Activated CD8-positive, alpha-beta T cell treated with anti-CD3 and anti-CD28 coated beads for 36 hours (primary cell): ENCODE data around the gene CIB4. TPM values are rescaled to one million over a fixed set of nuclear protein-coding genes. Genes with fewer than 3 reads are reported as not detected.

Source experiments
- ATAC-seq: fragments of 200-7000 bp; cut with Tn5 transposase; one replicate; pipeline ENCODE4 v1.10.0; 2021; ENCODE audit warnings: mild to moderate bottlenecking, moderate library complexity
- CTCF ChIA-PET: fragments of 350-600 bp; sonication (Branson Sonifier 250); formaldehyde crosslinking; loops from one replicate; lab custom pipeline; 2021; ENCODE audit warnings: antibody characterized with exemption; lab: Charles Lee
- POLR2A ChIA-PET: fragments of 350-600 bp; sonication (Branson Sonifier 250); formaldehyde crosslinking; loops from one replicate; lab custom pipeline; 2021; ENCODE audit warnings: antibody characterized with exemption; lab: Charles Lee
- DNase-seq: peaks from one replicate; pipeline ENCODE4 v3.0.0-alpha.2; 2020
- H3K27ac Mint-ChIP-seq: one replicate; pipeline ENCODE4 v1.8.0; 2021; ENCODE audit warnings: mild to moderate bottlenecking, mixed read lengths
- H3K27me3 Mint-ChIP-seq: one replicate; pipeline ENCODE4 v1.8.0; 2021; ENCODE audit warnings: mixed read lengths
- H3K36me3 Mint-ChIP-seq: one replicate; pipeline ENCODE4 v1.8.0; 2021; ENCODE audit warnings: low read depth, mixed read lengths
- H3K4me1 Mint-ChIP-seq: one replicate; pipeline ENCODE4 v1.8.0; 2021; ENCODE audit warnings: low read depth, mixed read lengths
- H3K4me3 Mint-ChIP-seq: one replicate; pipeline ENCODE4 v1.8.0; 2021; ENCODE audit warnings: mild to moderate bottlenecking, moderate library complexity, mixed read lengths
- H3K9me3 Mint-ChIP-seq: one replicate; pipeline ENCODE4 v1.8.0; 2021; ENCODE audit warnings: mixed read lengths
- intact Hi-C: fragments of 100-400 bp; cut with micrococcal nuclease; formaldehyde crosslinking; loops from one replicate; pipeline ENCODE4 v1.10.0; 2022
- total RNA-seq, 2 experiments: library from RNA; stranded (reverse); gene quantifications; one replicate each; pipeline ENCODE4 v1.2.3, GENCODE V29; 2021
- TF ChIP-seq, protein P1 (sequence below): fragments of 200-600 bp; IDR thresholded peaks from one replicate; pipeline ENCODE4 v1.8.0; 2022; ENCODE audit warnings: antibody characterized with exemption, mild to moderate bottlenecking

The CIB4 gene
- total RNA-seq, 2 experiments from 2014 or later = not detected

DNA sequence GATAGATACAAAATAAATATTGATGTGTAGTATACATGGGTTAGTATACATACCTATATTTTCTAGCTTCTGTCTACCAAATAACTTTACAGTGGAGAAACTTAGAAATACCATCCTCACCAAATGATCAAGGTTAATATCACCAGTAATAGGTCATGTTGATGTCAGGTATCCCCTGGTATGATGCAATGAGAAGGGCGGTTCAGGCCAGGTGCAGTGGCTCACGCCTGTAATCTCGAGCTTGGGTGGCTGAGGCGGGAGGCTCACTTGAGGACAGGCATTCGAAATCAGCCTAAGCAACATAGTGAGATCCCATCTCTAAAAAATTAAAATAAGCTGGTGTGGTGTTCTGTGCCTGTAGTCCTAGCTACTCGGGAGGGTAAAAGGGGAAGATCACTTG, 38.6 kb downstream of the CIB4 start:
- Mint-ChIP-seq H3K4me3 (no peak overlapping the region), H3K27me3 (peaks cover 5% of the 10 kb centered on the region), H3K27ac (no peak overlapping the region), H3K9me3 (no peaks in the 10 kb centered on the region), H3K36me3 (no peaks in the 10 kb centered on the region), H3K4me1 (peaks cover 4% of the 10 kb centered on the region)
- DNase-seq = no peak
- ChIA-PET POLR2A (no interaction called here), CTCF (interaction anchor here (6.4 kb wide), 1 partner anchor 141 kb away, joined by 162 read pairs; no protein-coding TSS in a partner anchor)
- ATAC-seq = no peak
- TF ChIP-seq, protein P1, sequence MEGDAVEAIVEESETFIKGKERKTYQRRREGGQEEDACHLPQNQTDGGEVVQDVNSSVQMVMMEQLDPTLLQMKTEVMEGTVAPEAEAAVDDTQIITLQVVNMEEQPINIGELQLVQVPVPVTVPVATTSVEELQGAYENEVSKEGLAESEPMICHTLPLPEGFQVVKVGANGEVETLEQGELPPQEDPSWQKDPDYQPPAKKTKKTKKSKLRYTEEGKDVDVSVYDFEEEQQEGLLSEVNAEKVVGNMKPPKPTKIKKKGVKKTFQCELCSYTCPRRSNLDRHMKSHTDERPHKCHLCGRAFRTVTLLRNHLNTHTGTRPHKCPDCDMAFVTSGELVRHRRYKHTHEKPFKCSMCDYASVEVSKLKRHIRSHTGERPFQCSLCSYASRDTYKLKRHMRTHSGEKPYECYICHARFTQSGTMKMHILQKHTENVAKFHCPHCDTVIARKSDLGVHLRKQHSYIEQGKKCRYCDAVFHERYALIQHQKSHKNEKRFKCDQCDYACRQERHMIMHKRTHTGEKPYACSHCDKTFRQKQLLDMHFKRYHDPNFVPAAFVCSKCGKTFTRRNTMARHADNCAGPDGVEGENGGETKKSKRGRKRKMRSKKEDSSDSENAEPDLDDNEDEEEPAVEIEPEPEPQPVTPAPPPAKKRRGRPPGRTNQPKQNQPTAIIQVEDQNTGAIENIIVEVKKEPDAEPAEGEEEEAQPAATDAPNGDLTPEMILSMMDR = no peak
- intact Hi-C loops = no loop called here

DNA sequence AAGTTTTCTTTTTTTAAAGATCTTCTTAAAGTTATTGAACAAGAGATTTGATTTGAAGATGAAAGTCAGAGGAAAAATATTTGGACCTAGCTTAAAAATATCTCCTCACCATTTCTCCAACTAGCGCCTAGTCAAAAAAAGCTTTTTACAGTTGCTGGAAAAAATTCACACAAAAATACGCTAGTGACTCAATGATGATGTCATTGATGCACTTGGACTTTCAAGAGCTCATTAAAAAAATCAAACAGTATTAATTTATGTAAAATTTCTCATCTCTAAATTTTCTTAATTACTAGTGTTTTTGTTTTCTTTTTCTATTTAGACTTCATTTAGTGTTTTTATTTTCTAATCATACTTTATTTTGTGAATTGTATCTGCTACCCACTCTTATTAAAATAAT, 41.8 kb downstream of the CIB4 start:
- ChIA-PET POLR2A (interaction anchor here (0.7 kb wide), 1 partner anchor 13 kb away, joined by 4 read pairs; no protein-coding TSS in a partner anchor), CTCF (interaction anchor here (1.3 kb wide), 1 partner anchor 22 kb away, joined by 5 read pairs; no protein-coding TSS in a partner anchor)
- Mint-ChIP-seq H3K4me3 (no peak overlapping the region), H3K4me1 (peaks cover 9% of the 10 kb centered on the region), H3K36me3 (no peaks in the 10 kb centered on the region), H3K27me3 (peaks cover 15% of the 10 kb centered on the region), H3K9me3 (no peaks in the 10 kb centered on the region), H3K27ac (no peak overlapping the region)
- DNase-seq = no peak
- TF ChIP-seq, protein P1 = no peak
- intact Hi-C loops = no loop called here
- no peak for ATAC-seq

DNA sequence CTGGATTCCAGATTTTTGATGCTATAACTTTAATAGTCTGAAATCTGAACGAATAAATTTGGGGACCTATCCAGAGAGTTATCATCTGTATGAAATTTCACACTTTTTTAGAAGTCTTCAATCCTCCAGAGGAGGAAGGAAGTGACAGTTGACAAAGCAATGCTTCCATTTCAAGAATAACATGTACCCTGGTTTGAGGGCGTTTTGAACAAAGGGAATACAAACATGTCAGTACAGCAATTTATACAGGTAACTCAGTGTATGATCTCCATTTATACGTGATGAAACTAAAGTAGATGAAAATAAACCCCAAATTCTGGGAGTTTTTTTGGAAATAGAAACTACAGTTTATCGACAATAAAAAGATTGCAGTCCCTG, 42.2 kb downstream of the CIB4 start:
- peaks cover 9% of the 10 kb centered on the region for H3K4me1 Mint-ChIP-seq
- H3K36me3 Mint-ChIP-seq = no peaks in the 10 kb centered on the region
- intact Hi-C loops = no loop called here
- CTCF ChIA-PET = interaction anchor here (1.3 kb wide), 1 partner anchor 21 kb away, joined by 5 read pairs; no protein-coding TSS in a partner anchor
- POLR2A ChIA-PET = interaction anchor here (0.7 kb wide), 1 partner anchor 13 kb away, joined by 4 read pairs; no protein-coding TSS in a partner anchor
- no peak overlapping the region for H3K27ac Mint-ChIP-seq
- H3K4me3 Mint-ChIP-seq = no peak overlapping the region
- DNase-seq (no peak), ATAC-seq (no peak)
- peaks cover 15% of the 10 kb centered on the region for H3K27me3 Mint-ChIP-seq
- TF ChIP-seq, protein P1 = no peak
- H3K9me3 Mint-ChIP-seq = no peaks in the 10 kb centered on the region

GRCh38 chr2:26598336-26598995, 42.7 kb downstream of the CIB4 start:
- ATAC-seq (no peak), DNase-seq (no peak)
- ChIA-PET POLR2A (no interaction called here), CTCF (interaction anchor here (1.3 to 3.7 kb wide), 2 partner anchors 7 to 21 kb away, joined by 5 to 18 read pairs; no protein-coding TSS in a partner anchor)
- Mint-ChIP-seq H3K36me3 (no peaks in the 10 kb centered on the region), H3K4me3 (no peak overlapping the region), H3K9me3 (no peaks in the 10 kb centered on the region), H3K27ac (no peak overlapping the region), H3K4me1 (peaks cover 9% of the 10 kb centered on the region), H3K27me3 (peaks cover 15% of the 10 kb centered on the region)
- intact Hi-C loops = no loop called here
- TF ChIP-seq, protein P1 = no peak

- Mint-ChIP-seq H3K36me3 (no peaks in the 10 kb centered on the region), H3K4me1 (peaks cover 13% of the 10 kb centered on the region), H3K27me3 (peaks cover 16% of the 10 kb centered on the region), H3K27ac (no peak overlapping the region), H3K4me3 (no peak overlapping the region), H3K9me3 (peaks cover 4% of the 10 kb centered on the region)
- intact Hi-C loops = no loop called here
- DNase-seq (no peak), ATAC-seq (peak; percentile 42)
- ChIA-PET CTCF (interaction anchor here (0.9 to 3.7 kb wide), 6 partner anchors 9 to 249 kb away, joined by 3 to 18 read pairs (median 4); no protein-coding TSS in a partner anchor), POLR2A (no interaction called here)
- TF ChIP-seq, protein P1 = no peak
Observed at GRCh38 chr2:26597197-26597596, 44.0 kb downstream of the CIB4 start.
